AG04450 (cell line): ENCODE results near the gene DUS4L. TPM values are rescaled to one million over a fixed set of nuclear protein-coding genes. Genes with fewer than 3 reads are reported as not detected.

Experiments used
- CTCF ChIA-PET: fragments of 300-600, 350-600 bp; formaldehyde crosslinking; extraction: SDS; loops from one replicate; lab custom pipeline; 2022; ENCODE audit warnings: antibody characterized with exemption, inconsistent platforms; lab: Charles Lee
- POLR2A ChIA-PET: fragments of 350-600 bp; formaldehyde crosslinking; extraction: SDS; loops from one replicate; lab custom pipeline; 2021; ENCODE audit warnings: antibody characterized with exemption, inconsistent platforms; lab: Yijun Ruan, JAX
- DNase-seq: peaks from one replicate; pipeline ENCODE4 v3.0.0-alpha.2; 2011; ENCODE audit warnings: low read depth, low spot score
- H3K27ac ChIP-seq: one replicate; pipeline ENCODE4 v1.5.1; 2012; ENCODE audit warnings: low read depth, low read length, control low read depth
- H3K27me3 ChIP-seq: one replicate; pipeline ENCODE4 v1.6.0; 2012; ENCODE audit warnings: low read length; ENCODE audit not compliant: control insufficient read depth, insufficient read depth
- H3K4me3 ChIP-seq: 2 replicates; pipeline ENCODE4 v1.5.1; 2011; ENCODE audit warnings: mild to moderate bottlenecking, low read depth, low read length, control low read depth
- H3K9me3 ChIP-seq: 2 replicates; pipeline ENCODE4 v1.5.1; 2012; ENCODE audit warnings: low read length; ENCODE audit not compliant: control insufficient read depth, insufficient read depth
- polyA minus RNA-seq: library from RNA; depleted of rRNA, polyadenylated mRNA; stranded (reverse); fragments of >200 nt; gene quantifications from 2 replicates; pipeline ENCODE4 v1.2.3, GENCODE V29; 2011; rRNA and poly(A)+ RNA removed
- polyA plus RNA-seq: library from polyadenylated mRNA; depleted of rRNA; stranded (reverse); fragments of >200 nt; gene quantifications from 2 replicates; pipeline ENCODE4 v1.2.3, GENCODE V29; 2011; rRNA removed
- TF ChIP-seq, protein P1 (sequence below): IDR thresholded peaks from 2 replicates; pipeline ENCODE4 v1.5.1; 2011; ENCODE audit warnings: low read depth, low read length, control low read depth, inconsistent platforms

Gene DUS4L, protein sequence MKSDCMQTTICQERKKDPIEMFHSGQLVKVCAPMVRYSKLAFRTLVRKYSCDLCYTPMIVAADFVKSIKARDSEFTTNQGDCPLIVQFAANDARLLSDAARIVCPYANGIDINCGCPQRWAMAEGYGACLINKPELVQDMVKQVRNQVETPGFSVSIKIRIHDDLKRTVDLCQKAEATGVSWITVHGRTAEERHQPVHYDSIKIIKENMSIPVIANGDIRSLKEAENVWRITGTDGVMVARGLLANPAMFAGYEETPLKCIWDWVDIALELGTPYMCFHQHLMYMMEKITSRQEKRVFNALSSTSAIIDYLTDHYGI
- 4.8 and 6.0 TPM in 2 replicates for polyA plus RNA-seq
- 2.9 and 5.0 TPM in 2 replicates for polyA minus RNA-seq

DNA sequence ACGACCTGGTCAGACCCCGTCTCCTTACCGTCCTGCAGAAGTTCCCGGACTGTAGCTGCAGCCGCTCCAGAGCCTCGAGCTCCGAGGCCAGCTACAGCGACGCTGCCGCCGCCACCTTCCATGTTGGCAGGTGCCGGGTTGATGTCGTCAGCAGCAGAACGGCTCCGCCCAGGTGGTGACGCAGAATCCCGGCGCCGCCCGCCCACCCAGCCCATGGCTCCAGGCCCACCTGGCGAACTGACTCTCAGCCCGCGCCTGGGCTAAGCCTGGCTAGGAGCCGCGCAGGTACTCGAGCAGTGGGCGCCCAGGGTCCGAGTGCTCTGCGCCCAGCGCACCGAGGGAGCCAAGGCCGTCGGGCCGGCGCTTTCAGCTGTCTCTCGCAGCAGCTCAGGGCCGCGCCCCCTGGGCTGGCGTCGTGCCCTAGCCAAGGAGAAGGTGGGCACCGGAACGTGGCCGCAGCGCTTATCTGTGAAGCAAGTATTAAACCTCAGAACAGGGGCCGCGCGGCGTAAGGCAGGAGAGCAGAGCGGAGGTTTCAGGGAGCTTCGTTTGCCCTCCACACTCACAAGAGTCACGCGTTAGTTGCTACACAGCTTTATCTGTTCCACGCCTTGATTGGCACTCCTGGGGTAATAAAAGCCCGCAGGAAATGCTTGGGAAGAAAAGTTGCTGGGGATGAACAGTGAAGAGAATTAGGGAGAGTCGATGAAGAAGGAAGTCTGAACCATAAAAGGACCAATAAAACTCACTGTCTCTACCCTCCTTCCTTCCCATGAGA is at the start of gene DUS4L, which contains the start of gene COG5:
Gene DUS4L (plus strand): TSS at position 197 of the 778 bp plus-strand sequence. CDS start 3,100 bp downstream, outside the sequence.
Gene COG5 (minus strand): TSS at position 146 of the 778 bp plus-strand sequence. CDS start 24 bp downstream, at position 122.
- ChIA-PET POLR2A (interaction anchor here (0.7 to 1.3 kb wide), 3 partner anchors 19 to 396 kb away, joined by 3 to 6 read pairs (median 3); partner anchors contain the start of genes CBLL1 and HBP1), CTCF (interaction anchor here (0.6 to 1.7 kb wide), 3 partner anchors 8 to 417 kb away, joined by 3 to 5 read pairs (median 3); no protein-coding TSS in a partner anchor)
- TF ChIP-seq, protein P1, sequence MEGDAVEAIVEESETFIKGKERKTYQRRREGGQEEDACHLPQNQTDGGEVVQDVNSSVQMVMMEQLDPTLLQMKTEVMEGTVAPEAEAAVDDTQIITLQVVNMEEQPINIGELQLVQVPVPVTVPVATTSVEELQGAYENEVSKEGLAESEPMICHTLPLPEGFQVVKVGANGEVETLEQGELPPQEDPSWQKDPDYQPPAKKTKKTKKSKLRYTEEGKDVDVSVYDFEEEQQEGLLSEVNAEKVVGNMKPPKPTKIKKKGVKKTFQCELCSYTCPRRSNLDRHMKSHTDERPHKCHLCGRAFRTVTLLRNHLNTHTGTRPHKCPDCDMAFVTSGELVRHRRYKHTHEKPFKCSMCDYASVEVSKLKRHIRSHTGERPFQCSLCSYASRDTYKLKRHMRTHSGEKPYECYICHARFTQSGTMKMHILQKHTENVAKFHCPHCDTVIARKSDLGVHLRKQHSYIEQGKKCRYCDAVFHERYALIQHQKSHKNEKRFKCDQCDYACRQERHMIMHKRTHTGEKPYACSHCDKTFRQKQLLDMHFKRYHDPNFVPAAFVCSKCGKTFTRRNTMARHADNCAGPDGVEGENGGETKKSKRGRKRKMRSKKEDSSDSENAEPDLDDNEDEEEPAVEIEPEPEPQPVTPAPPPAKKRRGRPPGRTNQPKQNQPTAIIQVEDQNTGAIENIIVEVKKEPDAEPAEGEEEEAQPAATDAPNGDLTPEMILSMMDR = no peak
- peak within 1 kb of the TSS; percentile 86 for H3K27ac ChIP-seq
- H3K9me3 ChIP-seq = no peaks in the 10 kb centered on the region
- H3K27me3 ChIP-seq = no peaks in the 10 kb centered on the region
- H3K4me3 ChIP-seq = peak within 1 kb of the TSS; percentile 92
- peak; percentile 34 for DNase-seq

DNA sequence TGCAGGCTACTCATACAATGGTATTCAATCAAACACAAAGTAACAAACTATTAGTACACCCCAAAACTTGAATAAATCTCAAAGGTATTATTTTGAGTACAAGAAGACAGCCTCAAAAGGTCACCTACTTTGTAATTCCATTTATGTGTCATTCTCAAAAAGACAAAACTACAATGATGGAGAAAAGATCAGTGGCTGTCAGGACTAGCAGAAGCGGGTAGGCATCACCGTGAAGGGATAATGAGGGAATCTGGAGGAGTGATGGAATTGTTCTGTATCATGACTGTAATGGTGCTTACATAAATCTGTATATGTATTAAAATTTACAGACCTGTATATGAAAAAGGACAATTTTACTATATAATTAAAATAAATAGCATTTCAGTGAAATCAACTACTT is 37.1 kb upstream of the DUS4L start:
- DNase-seq = no peak
- Histone ChIP-seq H3K27ac (no peak overlapping the region), H3K27me3 (no peaks in the 10 kb centered on the region), H3K4me3 (no peak overlapping the region), H3K9me3 (no peaks in the 10 kb centered on the region)
- POLR2A ChIA-PET = no interaction called here
- CTCF ChIA-PET = no interaction called here
- TF ChIP-seq, protein P1 = no peak

DNA sequence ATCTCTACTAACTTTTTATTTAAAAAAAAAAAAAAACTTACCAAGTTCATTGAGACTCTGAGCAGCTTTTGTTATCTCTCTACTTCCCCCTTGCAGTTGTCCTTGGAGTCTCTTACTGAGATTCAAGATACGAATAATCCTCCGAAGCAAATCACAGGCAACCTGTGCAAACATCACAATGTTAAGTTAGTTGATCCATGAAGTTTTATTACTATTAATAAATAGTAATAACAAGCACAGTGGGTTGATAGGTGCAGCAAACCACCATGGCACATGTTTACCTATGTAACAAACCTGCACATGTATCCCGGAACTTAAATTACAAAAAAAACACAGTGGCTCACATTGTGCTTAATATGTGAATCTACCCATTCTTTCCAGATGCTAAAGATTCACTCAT is 36.6 kb upstream of the DUS4L start:
- CTCF ChIA-PET = interaction anchor here (0.6 kb wide), 1 partner anchor 13 kb away, joined by 3 read pairs; no protein-coding TSS in a partner anchor
- Histone ChIP-seq H3K27me3 (no peaks in the 10 kb centered on the region), H3K4me3 (no peak overlapping the region), H3K9me3 (no peaks in the 10 kb centered on the region), H3K27ac (no peak overlapping the region)
- POLR2A ChIA-PET = no interaction called here
- DNase-seq = no peak
- TF ChIP-seq, protein P1 = no peak

DNA sequence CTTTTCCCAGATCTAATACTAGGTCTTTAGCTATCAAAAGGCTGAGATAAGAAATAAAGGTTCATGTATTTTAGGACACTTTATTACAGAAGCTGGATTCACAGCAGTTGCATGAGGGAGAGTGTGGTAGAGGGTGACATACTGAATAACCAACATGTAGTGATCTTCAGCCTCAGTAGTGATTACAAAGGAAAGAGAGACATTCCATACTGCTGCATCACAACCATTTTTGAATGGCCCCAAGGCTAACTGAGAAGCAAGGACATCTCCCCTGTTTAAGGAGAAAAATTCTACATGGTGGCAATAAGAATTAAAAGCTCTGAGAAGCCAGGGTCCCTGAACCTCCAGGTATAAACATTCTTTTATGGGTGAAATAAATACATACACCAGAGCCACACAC is 35.3 kb upstream of the DUS4L start:
- CTCF ChIA-PET = no interaction called here

More for the DNA sequence above, 35.3 kb upstream of the DUS4L start:
- Histone ChIP-seq H3K27ac (no peak overlapping the region), H3K4me3 (no peak overlapping the region), H3K27me3 (no peaks in the 10 kb centered on the region), H3K9me3 (no peaks in the 10 kb centered on the region)
- POLR2A ChIA-PET = no interaction called here
- DNase-seq = peak; percentile 16
- TF ChIP-seq, protein P1 = no peak
